Fibroblast of skin of scalp (primary cell): Measurements from ENCODE around the gene PTH2R. TPM values are rescaled to one million over a fixed set of nuclear protein-coding genes. Genes with fewer than 3 reads are reported as not detected.
"Not testable (repeated sequence)": the region's sequence is repeated elsewhere in the genome, so short reads cannot be mapped to it uniquely, and the experiment has no call there.

Experiments used
- DNase-seq: peaks from one replicate; pipeline ENCODE4 v3.0.0-alpha.2; 2013
- polyA plus RNA-seq, 2 experiments: library from polyadenylated mRNA; unstranded; fragments of 120-200 nt; gene quantifications; one replicate each; pipeline ENCODE4 v1.2.1, GENCODE V29; 2013; ENCODE audit not compliant: insufficient read length in 2 of 2

PTH2R gene
- polyA plus RNA-seq (2013, experiment 1 of 2; ENCODE audit: insufficient read length) = not detected
- polyA plus RNA-seq (2013, experiment 2 of 2; ENCODE audit: insufficient read length) = not detected

GRCh38 chr2:208406474-208407451 lies at the start of gene PTH2R:
Gene PTH2R, plus strand, starts transcription at chr2:208406792. Its CDS starts 252 bp downstream, at chr2:208407044.
- DNase-seq = peak; percentile 13

- no peak for DNase-seq
Observed at GRCh38 chr2:208356846-208357574, 49.6 kb upstream of the PTH2R start.

GRCh38 chr2:208358758-208359631 lies 47.6 kb upstream of the PTH2R start:
- DNase-seq = no peak

- DNase-seq = no peak
Observed at GRCh38 chr2:208359632-208359986, 47.0 kb upstream of the PTH2R start.

GRCh38 chr2:208360259-208361076 lies 46.1 kb upstream of the PTH2R start:
- no peak for DNase-seq

GRCh38 chr2:208361077-208361441 lies 45.5 kb upstream of the PTH2R start:
- DNase-seq = no peak

- peak; percentile 74 for DNase-seq
Observed at GRCh38 chr2:208363485-208363884, 43.1 kb upstream of the PTH2R start.

GRCh38 chr2:208366215-208367127 lies 40.1 kb upstream of the PTH2R start:
- no peak for DNase-seq

GRCh38 chr2:208369091-208369490 lies 37.5 kb upstream of the PTH2R start:
- no peak for DNase-seq

GRCh38 chr2:208370881-208371633 lies 35.5 kb upstream of the PTH2R start:
- peak; percentile 42 for DNase-seq

- no peak for DNase-seq
Observed at GRCh38 chr2:208371634-208371935, 35.0 kb upstream of the PTH2R start.

GRCh38 chr2:208373460-208374089 lies 33.0 kb upstream of the PTH2R start:
- peak; percentile 57 for DNase-seq

GRCh38 chr2:208375491-208376068 lies 31.0 kb upstream of the PTH2R start:
- DNase-seq = no peak

- not testable (repeated sequence) for DNase-seq
Observed at GRCh38 chr2:208377344-208377860, 29.2 kb upstream of the PTH2R start.

- DNase-seq = no peak
Observed at GRCh38 chr2:208379192-208379591, 27.4 kb upstream of the PTH2R start.

- no peak for DNase-seq
Observed at GRCh38 chr2:208384637-208385036, 22.0 kb upstream of the PTH2R start.

GRCh38 chr2:208386541-208386940 lies 20.1 kb upstream of the PTH2R start:
- DNase-seq = no peak

- no peak for DNase-seq
Observed at GRCh38 chr2:208389940-208390339, 16.7 kb upstream of the PTH2R start.

- no peak for DNase-seq
Observed at GRCh38 chr2:208392300-208392699, 14.3 kb upstream of the PTH2R start.
